ENCODE data around the gene CISD3. TPM values are rescaled to one million over a fixed set of nuclear protein-coding genes. Genes with fewer than 3 reads are reported as not detected.
A peak's percentile ranks its signal among the peaks of the same experiment; 100 is the strongest.

CISD3 gene
- total RNA-seq, 1 experiment from 2014 or later: 14.1 TPM

DNA sequence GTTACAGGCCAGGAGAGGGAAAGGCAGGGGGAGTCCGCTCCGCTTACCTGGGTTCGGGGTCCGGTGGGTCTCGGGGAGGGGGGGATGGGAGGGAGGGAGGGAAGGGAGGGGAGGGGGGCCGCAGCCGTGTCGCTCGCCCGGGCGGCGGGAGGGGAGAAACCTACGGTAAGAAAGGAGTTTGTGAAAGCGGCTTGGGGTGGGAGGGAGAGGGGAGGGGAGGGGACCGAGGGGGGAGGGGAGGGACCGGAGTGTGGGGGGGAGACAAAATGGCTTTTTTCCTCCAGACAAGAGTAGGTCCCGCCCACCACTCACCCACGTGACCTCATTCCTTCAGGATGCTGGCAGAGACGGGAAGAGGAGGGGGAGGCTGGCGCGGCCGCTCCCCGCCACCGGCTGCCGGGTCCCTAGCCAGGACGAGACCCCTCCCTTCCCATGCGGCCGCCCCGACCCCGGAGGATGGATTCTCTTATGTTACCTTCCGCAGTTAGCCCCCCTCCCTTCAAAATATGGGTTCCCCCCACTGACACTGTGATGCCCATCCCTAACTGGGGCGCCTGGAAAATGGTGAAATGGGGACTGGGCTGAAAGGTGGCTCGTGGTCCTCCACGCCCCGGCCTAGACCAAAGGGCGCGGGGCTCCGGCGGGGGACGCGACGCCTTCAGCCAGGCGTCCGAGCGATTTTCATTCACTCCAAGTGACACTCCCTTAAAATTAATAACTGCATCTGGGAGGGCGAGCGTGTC, 18.2 kb downstream of the CISD3 start, which contains the start of gene PCGF2:
TSS of gene PCGF2 (minus strand) at position 188 of the 743 bp plus-strand sequence. CDS start 7,934 bp downstream, outside the sequence.
- peak within 1 kb of the TSS; percentile 69 for H3K9ac ChIP-seq (ENCODE audit: low read length)
- DNase-seq: peak; percentile 79
- BruUV-seq (replicated peaks): no TSS peak
- ChIA-PET POLR2A (ENCODE audit: unreplicated experiment) (no interaction called here), CTCF (no interaction called here)
- intact Hi-C loops (cut with micrococcal nuclease): no loop called here
- H3K9me3 ChIP-seq (ENCODE audit: low read length): no peaks in the 10 kb centered on the region
- H3K79me2 ChIP-seq (ENCODE audit: low read length): peaks cover 68% of the 10 kb centered on the region
- peak within 1 kb of the TSS; percentile 17; the same call in 1 of the 2 replicates for H3K27ac ChIP-seq (ENCODE audit: low read length)
- peak within 1 kb of the TSS; percentile 96 for H3K4me3 ChIP-seq (ENCODE audit: low read length)
- no peaks in the 10 kb centered on the region for H3K27me3 ChIP-seq (ENCODE audit: low read length)
- TF ChIP-seq EZH2 (IDR thresholded peaks at IDR 0.05; ENCODE audit: low read length, unreplicated experiment): no peak
- peak within 1 kb of the TSS; percentile 87 for H2AFZ ChIP-seq (ENCODE audit: low read length)
- H3K9me2 ChIP-seq (replicated peaks; ENCODE audit: low read length): no peaks in the 10 kb centered on the region
- H3F3A ChIP-seq (ENCODE audit: low read length, unreplicated experiment): no peaks in the 10 kb centered on the region
- no peak; the same call in 1 of the 2 replicates for ATAC-seq
- peak within 1 kb of the TSS; percentile 88 for H3K4me2 ChIP-seq (ENCODE audit: low read length)
- H4K20me1 ChIP-seq (ENCODE audit: low read length): 0 out of 2 replicates have a peak, but pooled peaks cover 4% of the 10 kb centered on the region
- H3K36me3 ChIP-seq (ENCODE audit: low read depth, low read length): no peaks in the 10 kb centered on the region
- peaks cover 18% of the 10 kb centered on the region for H3K4me1 ChIP-seq (ENCODE audit: insufficient read depth, low read length)

DNA sequence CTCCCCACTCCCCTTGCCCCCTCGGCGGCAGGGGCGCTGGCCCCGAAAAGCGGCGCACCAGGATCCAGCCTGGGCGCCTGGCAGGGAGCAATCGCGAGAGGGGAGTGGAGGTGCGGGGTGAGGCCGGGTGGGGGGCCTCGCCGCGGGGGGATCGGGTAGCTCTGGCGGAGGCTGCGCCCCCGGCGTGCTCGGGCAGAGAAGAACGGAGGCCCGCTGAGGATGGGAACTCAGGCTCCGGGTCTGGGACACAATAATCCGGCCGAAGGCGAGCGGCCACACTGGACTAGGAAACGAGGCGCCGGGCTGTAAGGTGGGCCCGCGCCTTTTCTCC, 18.7 kb downstream of the CISD3 start:
- Histone ChIP-seq H3K79me2 (ENCODE audit: low read length) (peaks cover 68% of the 10 kb centered on the region), H2AFZ (ENCODE audit: low read length) (peak overlapping the region; percentile 56), H3F3A (ENCODE audit: low read length, unreplicated experiment) (no peaks in the 10 kb centered on the region), H3K27ac (ENCODE audit: low read length) (no peak overlapping the region; the same call in 1 of the 2 replicates), H3K27me3 (ENCODE audit: low read length) (no peaks in the 10 kb centered on the region), H3K4me2 (ENCODE audit: low read length) (peak overlapping the region; percentile 88), H3K36me3 (ENCODE audit: low read depth, low read length) (no peaks in the 10 kb centered on the region), H3K9me2 (replicated peaks; ENCODE audit: low read length) (no peaks in the 10 kb centered on the region), H3K9ac (ENCODE audit: low read length) (peak overlapping the region; percentile 62), H3K9me3 (ENCODE audit: low read length) (no peaks in the 10 kb centered on the region), H3K4me3 (ENCODE audit: low read length) (peak overlapping the region; percentile 94), H3K4me1 (ENCODE audit: insufficient read depth, low read length) (peaks cover 22% of the 10 kb centered on the region), H4K20me1 (ENCODE audit: low read length) (0 out of 2 replicates have a peak, but pooled peaks cover 4% of the 10 kb centered on the region)
- intact Hi-C loops (cut with micrococcal nuclease): no loop called here
- CTCF ChIA-PET: no interaction called here
- DNase-seq (no peak), ATAC-seq (no peak)
- TF ChIP-seq EZH2 (IDR thresholded peaks at IDR 0.05; ENCODE audit: low read length, unreplicated experiment): no peak
- TF ChIP-seq, protein P1, sequence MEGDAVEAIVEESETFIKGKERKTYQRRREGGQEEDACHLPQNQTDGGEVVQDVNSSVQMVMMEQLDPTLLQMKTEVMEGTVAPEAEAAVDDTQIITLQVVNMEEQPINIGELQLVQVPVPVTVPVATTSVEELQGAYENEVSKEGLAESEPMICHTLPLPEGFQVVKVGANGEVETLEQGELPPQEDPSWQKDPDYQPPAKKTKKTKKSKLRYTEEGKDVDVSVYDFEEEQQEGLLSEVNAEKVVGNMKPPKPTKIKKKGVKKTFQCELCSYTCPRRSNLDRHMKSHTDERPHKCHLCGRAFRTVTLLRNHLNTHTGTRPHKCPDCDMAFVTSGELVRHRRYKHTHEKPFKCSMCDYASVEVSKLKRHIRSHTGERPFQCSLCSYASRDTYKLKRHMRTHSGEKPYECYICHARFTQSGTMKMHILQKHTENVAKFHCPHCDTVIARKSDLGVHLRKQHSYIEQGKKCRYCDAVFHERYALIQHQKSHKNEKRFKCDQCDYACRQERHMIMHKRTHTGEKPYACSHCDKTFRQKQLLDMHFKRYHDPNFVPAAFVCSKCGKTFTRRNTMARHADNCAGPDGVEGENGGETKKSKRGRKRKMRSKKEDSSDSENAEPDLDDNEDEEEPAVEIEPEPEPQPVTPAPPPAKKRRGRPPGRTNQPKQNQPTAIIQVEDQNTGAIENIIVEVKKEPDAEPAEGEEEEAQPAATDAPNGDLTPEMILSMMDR (conservative IDR thresholded peaks at IDR 0.05; ENCODE audit: low read depth, low read length): no peak
- no peak for TF ChIP-seq EZH2phosphoT487 (IDR thresholded peaks at IDR 0.05; ENCODE audit: borderline replicate concordance, low read length)
- no TSS peak for BruUV-seq (replicated peaks)
- POLR2A ChIA-PET (ENCODE audit: unreplicated experiment): no interaction called here

DNA sequence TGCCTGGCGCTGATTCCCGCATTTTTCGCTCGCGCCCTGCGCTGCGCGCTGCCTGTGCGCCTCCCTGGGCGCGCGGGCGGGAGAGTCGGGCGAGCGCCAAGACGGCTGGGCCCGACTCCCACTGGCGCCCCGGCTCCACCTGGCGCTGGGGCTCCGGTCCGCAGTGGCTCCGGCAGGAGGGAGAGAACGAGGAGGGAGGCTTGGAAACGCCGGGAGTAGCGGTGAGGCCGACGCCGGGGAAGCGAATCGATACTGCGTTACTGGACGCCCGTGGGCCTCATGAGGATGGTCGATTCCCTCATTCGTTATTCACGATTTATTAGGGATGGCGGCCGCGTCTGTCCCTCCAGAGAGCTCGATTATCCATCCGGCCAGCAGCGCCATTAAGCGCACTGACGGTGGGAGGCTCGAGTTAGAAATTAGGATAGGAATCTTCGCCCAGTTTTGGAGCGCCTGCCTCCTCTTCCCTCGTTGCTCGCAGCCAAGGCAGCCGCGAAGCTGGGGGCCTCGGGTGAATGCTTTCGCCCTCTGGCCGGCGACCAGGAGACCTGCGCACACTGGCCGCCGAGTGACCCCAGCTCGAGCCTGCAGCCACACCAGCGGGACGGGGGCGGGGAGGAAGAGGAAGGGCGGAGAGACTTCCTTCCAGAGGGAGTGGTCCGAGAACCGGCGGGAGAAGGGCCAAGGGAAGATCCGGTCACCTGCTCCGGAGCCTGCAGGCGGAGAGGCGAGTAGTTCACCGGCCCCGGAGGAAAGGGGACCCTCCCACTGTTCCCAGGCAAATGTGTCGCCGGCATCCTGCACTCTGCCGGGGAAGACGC, 19.3 kb downstream of the CISD3 start:
- no peak for TF ChIP-seq EZH2phosphoT487 (IDR thresholded peaks at IDR 0.05; ENCODE audit: borderline replicate concordance, low read length)
- TF ChIP-seq, protein P1 (conservative IDR thresholded peaks at IDR 0.05; ENCODE audit: low read depth, low read length): no peak
- no peak for TF ChIP-seq EZH2 (IDR thresholded peaks at IDR 0.05; ENCODE audit: low read length, unreplicated experiment)
- ATAC-seq (peak; percentile 14), DNase-seq (peak; percentile 73)
- Histone ChIP-seq H3K36me3 (ENCODE audit: low read depth, low read length) (0 out of 2 replicates have a peak, but pooled peaks cover 2% of the 10 kb centered on the region), H4K20me1 (ENCODE audit: low read length) (0 out of 2 replicates have a peak, but pooled peaks cover 4% of the 10 kb centered on the region), H3K9ac (ENCODE audit: low read length) (peak overlapping the region; percentile 62), H3F3A (ENCODE audit: low read length, unreplicated experiment) (no peaks in the 10 kb centered on the region), H3K4me1 (ENCODE audit: insufficient read depth, low read length) (peaks cover 24% of the 10 kb centered on the region), H3K79me2 (ENCODE audit: low read length) (peaks cover 68% of the 10 kb centered on the region), H3K9me2 (replicated peaks; ENCODE audit: low read length) (no peaks in the 10 kb centered on the region), H3K27me3 (ENCODE audit: low read length) (no peaks in the 10 kb centered on the region), H3K9me3 (ENCODE audit: low read length) (no peaks in the 10 kb centered on the region), H3K4me2 (ENCODE audit: low read length) (peak overlapping the region; percentile 88), H2AFZ (ENCODE audit: low read length) (peak overlapping the region; percentile 56), H3K27ac (ENCODE audit: low read length) (peak overlapping the region; percentile 17; the same call in 1 of the 2 replicates), H3K4me3 (ENCODE audit: low read length) (peak overlapping the region; percentile 94)
- ChIA-PET CTCF (no interaction called here), POLR2A (ENCODE audit: unreplicated experiment) (interaction anchor here (0.6 kb wide), 1 partner anchor 48 kb away, joined by 16 read pairs; no protein-coding TSS in a partner anchor)
- intact Hi-C loops (cut with micrococcal nuclease): no loop called here
- BruUV-seq (replicated peaks): TSS peak; percentile 88

Measured in PC-3 (cell line).